HepG2 (cell line): ENCODE measurements around the gene CNTD1. TPM values are rescaled to one million over a fixed set of nuclear protein-coding genes. Genes with fewer than 3 reads are reported as not detected.
A peak's percentile ranks its signal among the peaks of the same experiment; 100 is the strongest.

Source experiments
- AKAP8 ChIP-seq: sonication (generic); formaldehyde crosslinking; IDR thresholded peaks from 2 replicates; pipeline ENCODE4 v1.5.1; 2020; ENCODE audit warnings: mild to moderate bottlenecking, missing genetic modification reagents
- DR1 ChIP-seq: sonication (generic); formaldehyde crosslinking; IDR thresholded peaks from 2 replicates; pipeline ENCODE4 v1.8.0; 2021; ENCODE audit warnings: mild to moderate bottlenecking, missing genetic modification reagents, inconsistent platforms
- EHMT2 ChIP-seq: fragments of 200-600 bp; sonication (generic); IDR thresholded peaks from 2 replicates; pipeline ENCODE4 v1.7.0; 2017; ENCODE audit warnings: antibody characterized with exemption, low read depth, low read length, borderline replicate concordance
- MYNN ChIP-seq: sonication (generic); formaldehyde crosslinking; IDR thresholded peaks from 2 replicates; pipeline ENCODE4 v1.4.0; 2020; ENCODE audit warnings: mild to moderate bottlenecking, low read depth, missing genetic modification reagents
- NFE2L1 ChIP-seq: sonication (generic); formaldehyde crosslinking; IDR thresholded peaks from 2 replicates; pipeline ENCODE4 v1.4.0; 2020; ENCODE audit warnings: missing genetic modification reagents, mild to moderate bottlenecking, borderline replicate concordance
- SAFB2 ChIP-seq: sonication (generic); formaldehyde crosslinking; IDR thresholded peaks from 2 replicates; pipeline ENCODE4 v1.5.1; 2020; ENCODE audit warnings: missing genetic modification reagents, low read depth, mild to moderate bottlenecking, borderline replicate concordance
- SCMH1 ChIP-seq: sonication (generic); formaldehyde crosslinking; IDR thresholded peaks from 2 replicates; pipeline ENCODE4 v1.9.0; 2021; ENCODE audit warnings: missing genetic modification reagents, mild to moderate bottlenecking, borderline replicate concordance
- THYN1 ChIP-seq: sonication (generic); formaldehyde crosslinking; IDR thresholded peaks from 2 replicates; pipeline ENCODE4 v1.8.1; 2023; ENCODE audit warnings: low read depth, mild to moderate bottlenecking, moderate library complexity, missing genetic modification reagents, borderline replicate concordance
- TMF1 ChIP-seq: sonication (generic); formaldehyde crosslinking; IDR thresholded peaks from 2 replicates; pipeline ENCODE4 v1.8.1; 2022; ENCODE audit warnings: low read depth, missing genetic modification reagents
- ZBTB44 ChIP-seq: sonication (generic); formaldehyde crosslinking; IDR thresholded peaks from 2 replicates; pipeline ENCODE4 v1.4.0; 2020; ENCODE audit warnings: missing genetic modification reagents
- ZFYVE20 ChIP-seq: sonication (generic); formaldehyde crosslinking; IDR thresholded peaks from 2 replicates; pipeline ENCODE4 v1.8.0; 2023; ENCODE audit warnings: low read depth, mild to moderate bottlenecking, moderate library complexity, missing genetic modification reagents, borderline replicate concordance
- ZIK1 ChIP-seq: sonication (generic); formaldehyde crosslinking; IDR thresholded peaks from 2 replicates; pipeline ENCODE4 v1.5.0; 2020; ENCODE audit warnings: mild to moderate bottlenecking, low read depth, missing genetic modification reagents, borderline replicate concordance
- ZNF121 ChIP-seq: sonication (generic); formaldehyde crosslinking; IDR thresholded peaks from 2 replicates; pipeline ENCODE4 v1.5.0; 2020; ENCODE audit warnings: mild to moderate bottlenecking, missing genetic modification reagents
- ZNF124 ChIP-seq: sonication (generic); formaldehyde crosslinking; IDR thresholded peaks from 2 replicates; pipeline ENCODE4 v1.4.0; 2020; ENCODE audit warnings: missing genetic modification reagents
- ZNF296 ChIP-seq: sonication (generic); formaldehyde crosslinking; conservative IDR thresholded peaks from 2 replicates; pipeline ENCODE4 v1.5.0; 2020; ENCODE audit warnings: mild to moderate bottlenecking, missing genetic modification reagents
- ZNF780A ChIP-seq: sonication (generic); formaldehyde crosslinking; IDR thresholded peaks from 2 replicates; pipeline ENCODE4 v1.8.0; 2022; ENCODE audit warnings: mild to moderate bottlenecking, missing genetic modification reagents, moderate library complexity
- ZNF850 ChIP-seq: sonication (generic); formaldehyde crosslinking; conservative IDR thresholded peaks from 2 replicates; pipeline ENCODE4 v1.9.0; 2021; ENCODE audit warnings: mild to moderate bottlenecking, missing genetic modification reagents
- polyA plus RNA-seq, 8 experiments: library from polyadenylated mRNA; depleted of rRNA in 3 of 8; stranded (reverse) in 7 of 8; unstranded in 1 of 8; fragments of >200 nt; fragmentation: Illumina TruSeq in 4 of 8; extraction: Trizol in 4 of 8; gene quantifications; 2 replicates each; pipeline versions ENCODE4 v1.2.1 to v1.2.3, GENCODE V29; 2011 to 2016; ENCODE audit warnings: low read depth in 4 of 8, missing spikeins in 1 of 8, mixed read lengths in 1 of 8; ENCODE audit not compliant: insufficient read depth in 1 of 8
- total RNA-seq, 5 experiments: library from RNA; depleted of rRNA; stranded (reverse); fragments of >200 nt; fragmentation: Illumina TruSeq; extraction: Trizol; gene quantifications; 2 replicates each; pipeline ENCODE4 v1.2.3, GENCODE V29; 2016; ENCODE audit warnings: low read depth in 1 of 5
- TF ChIP-seq, protein P1 (sequence below): sonication (generic); formaldehyde crosslinking; IDR thresholded peaks from 2 replicates; pipeline ENCODE4 v1.4.0; 2020; ENCODE audit warnings: missing genetic modification reagents
- TF ChIP-seq, protein P2 (sequence below): sonication (generic); formaldehyde crosslinking; IDR thresholded peaks from 2 replicates; pipeline ENCODE4 v1.8.1; 2023; ENCODE audit warnings: missing genetic modification reagents, inconsistent platforms, borderline replicate concordance
- TF ChIP-seq, protein P3 (sequence below): IDR thresholded peaks from 2 replicates; pipeline ENCODE4 v1.6.1; 2012; ENCODE audit warnings: low read length, improper control_type of control experiment

Gene CNTD1
- total and polyA plus RNA-seq, 2 of the 13 experiments (the other 11 are each of a cell fraction or from before 2014, with no cell fraction given): 0.11 to 0.15 TPM

DNA sequence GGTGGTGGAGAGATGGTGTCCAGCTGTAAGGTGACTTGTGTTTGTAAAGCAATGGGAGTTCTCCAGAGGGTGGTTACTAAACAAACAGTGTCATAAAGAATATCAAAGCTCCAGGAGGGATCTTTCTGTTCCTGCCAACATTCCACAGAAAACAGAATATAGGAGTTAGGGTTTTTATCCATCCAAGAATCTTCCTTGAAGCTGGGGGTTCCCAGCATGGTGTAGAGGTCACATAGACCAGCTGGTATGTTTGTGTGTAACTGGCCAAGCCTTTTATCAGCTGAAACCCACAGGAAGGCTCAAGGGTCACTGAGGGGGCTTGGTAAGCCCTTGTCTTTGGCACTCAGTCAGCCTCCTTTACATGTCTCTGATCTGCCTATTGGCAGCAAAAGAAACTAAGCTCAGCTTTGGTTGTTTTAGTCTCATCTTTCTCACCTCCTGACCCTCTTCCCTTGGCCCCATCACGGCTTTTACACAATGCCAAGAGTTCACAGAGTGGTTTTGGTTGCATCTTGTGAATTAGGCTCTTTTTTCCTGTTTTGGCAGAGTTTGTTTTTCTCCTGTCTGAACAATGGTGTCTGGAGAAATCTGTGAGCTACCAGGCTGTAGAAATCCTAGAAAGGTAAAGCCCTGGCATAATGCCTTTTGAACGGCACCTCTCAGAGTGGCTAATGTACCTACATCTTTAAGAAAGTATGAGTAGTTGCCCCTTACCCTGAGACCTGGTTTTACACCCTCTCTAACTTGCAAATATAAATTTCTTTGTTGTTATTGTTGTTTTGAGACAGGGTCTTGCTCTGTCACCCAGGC lies 4.6 kb downstream of the CNTD1 start (continued):
- TF ChIP-seq ZBTB44 (CRISPR knock-in tag) (no peak), ZNF780A (CRISPR knock-in tag) (no peak), MYNN (CRISPR knock-in tag) (no peak), ZNF296 (no peak), ZNF850 (no peak), NFE2L1 (CRISPR knock-in tag) (no peak), EHMT2 (no peak), TMF1 (CRISPR knock-in tag) (no peak), SCMH1 (CRISPR knock-in tag) (no peak), ZNF121 (CRISPR knock-in tag) (no peak), ZIK1 (CRISPR knock-in tag) (no peak), THYN1 (CRISPR knock-in tag) (no peak), DR1 (CRISPR knock-in tag) (no peak), AKAP8 (CRISPR knock-in tag) (no peak), ZNF124 (CRISPR knock-in tag) (no peak), SAFB2 (CRISPR knock-in tag) (no peak), ZFYVE20 (CRISPR knock-in tag) (no peak)
- TF ChIP-seq, protein P1, sequence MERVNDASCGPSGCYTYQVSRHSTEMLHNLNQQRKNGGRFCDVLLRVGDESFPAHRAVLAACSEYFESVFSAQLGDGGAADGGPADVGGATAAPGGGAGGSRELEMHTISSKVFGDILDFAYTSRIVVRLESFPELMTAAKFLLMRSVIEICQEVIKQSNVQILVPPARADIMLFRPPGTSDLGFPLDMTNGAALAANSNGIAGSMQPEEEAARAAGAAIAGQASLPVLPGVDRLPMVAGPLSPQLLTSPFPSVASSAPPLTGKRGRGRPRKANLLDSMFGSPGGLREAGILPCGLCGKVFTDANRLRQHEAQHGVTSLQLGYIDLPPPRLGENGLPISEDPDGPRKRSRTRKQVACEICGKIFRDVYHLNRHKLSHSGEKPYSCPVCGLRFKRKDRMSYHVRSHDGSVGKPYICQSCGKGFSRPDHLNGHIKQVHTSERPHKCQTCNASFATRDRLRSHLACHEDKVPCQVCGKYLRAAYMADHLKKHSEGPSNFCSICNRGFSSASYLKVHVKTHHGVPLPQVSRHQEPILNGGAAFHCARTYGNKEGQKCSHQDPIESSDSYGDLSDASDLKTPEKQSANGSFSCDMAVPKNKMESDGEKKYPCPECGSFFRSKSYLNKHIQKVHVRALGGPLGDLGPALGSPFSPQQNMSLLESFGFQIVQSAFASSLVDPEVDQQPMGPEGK: peak; percentile 81
- TF ChIP-seq, protein P2, sequence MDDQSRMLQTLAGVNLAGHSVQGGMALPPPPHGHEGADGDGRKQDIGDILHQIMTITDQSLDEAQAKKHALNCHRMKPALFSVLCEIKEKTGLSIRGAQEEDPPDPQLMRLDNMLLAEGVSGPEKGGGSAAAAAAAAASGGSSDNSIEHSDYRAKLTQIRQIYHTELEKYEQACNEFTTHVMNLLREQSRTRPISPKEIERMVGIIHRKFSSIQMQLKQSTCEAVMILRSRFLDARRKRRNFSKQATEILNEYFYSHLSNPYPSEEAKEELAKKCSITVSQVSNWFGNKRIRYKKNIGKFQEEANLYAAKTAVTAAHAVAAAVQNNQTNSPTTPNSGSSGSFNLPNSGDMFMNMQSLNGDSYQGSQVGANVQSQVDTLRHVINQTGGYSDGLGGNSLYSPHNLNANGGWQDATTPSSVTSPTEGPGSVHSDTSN: no peak
- TF ChIP-seq, protein P3, sequence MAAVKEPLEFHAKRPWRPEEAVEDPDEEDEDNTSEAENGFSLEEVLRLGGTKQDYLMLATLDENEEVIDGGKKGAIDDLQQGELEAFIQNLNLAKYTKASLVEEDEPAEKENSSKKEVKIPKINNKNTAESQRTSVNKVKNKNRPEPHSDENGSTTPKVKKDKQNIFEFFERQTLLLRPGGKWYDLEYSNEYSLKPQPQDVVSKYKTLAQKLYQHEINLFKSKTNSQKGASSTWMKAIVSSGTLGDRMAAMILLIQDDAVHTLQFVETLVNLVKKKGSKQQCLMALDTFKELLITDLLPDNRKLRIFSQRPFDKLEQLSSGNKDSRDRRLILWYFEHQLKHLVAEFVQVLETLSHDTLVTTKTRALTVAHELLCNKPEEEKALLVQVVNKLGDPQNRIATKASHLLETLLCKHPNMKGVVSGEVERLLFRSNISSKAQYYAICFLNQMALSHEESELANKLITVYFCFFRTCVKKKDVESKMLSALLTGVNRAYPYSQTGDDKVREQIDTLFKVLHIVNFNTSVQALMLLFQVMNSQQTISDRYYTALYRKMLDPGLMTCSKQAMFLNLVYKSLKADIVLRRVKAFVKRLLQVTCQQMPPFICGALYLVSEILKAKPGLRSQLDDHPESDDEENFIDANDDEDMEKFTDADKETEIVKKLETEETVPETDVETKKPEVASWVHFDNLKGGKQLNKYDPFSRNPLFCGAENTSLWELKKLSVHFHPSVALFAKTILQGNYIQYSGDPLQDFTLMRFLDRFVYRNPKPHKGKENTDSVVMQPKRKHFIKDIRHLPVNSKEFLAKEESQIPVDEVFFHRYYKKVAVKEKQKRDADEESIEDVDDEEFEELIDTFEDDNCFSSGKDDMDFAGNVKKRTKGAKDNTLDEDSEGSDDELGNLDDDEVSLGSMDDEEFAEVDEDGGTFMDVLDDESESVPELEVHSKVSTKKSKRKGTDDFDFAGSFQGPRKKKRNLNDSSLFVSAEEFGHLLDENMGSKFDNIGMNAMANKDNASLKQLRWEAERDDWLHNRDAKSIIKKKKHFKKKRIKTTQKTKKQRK: no peak
